ENCODE data around the gene HIGD1A.

HIGD1A gene

DNA sequence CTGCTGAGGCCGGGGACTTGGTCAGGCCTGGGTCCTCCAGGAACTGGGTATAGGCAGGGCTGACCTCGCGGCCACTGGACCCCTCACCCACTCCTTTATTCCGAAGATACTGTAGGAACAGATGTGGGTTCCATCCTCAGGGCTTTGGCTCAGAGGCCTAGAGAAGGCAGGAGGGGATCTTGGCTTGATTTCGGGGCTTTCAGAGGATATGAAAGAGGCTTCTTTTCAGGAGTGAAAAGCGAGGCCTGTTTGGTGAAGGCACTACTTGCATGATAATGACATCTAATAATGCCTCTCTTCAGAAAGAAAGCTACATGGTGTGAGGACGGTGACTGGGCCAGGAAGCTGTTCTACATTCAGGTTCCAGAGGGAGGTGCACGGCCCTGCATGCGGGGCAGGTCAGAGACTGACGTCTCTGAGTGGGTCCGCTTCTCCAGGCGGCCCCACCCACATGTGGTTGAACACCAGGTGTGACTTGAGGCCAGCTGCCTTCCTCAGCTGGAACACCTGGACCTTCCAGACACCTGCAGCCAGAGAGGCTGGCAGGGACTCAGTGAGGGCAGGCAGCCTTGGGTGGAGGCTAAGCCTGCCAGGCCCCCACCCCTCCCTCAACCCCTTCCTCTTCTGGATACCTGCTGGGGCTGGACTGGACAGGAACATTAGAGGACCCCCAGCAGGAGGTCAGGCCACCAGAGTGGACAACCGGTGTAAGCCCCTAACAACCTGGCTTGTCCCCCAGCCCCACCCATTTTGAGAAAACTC, 70.6 kb downstream of the HIGD1A start:
- no peak for DNase-seq
